HG03442 (cell line): ENCODE measurements around the gene SLC35F1.
"Not testable (repeated sequence)": the region's sequence is repeated elsewhere in the genome, so short reads cannot be mapped to it uniquely, and the experiment has no call there.

Experiments
- ATAC-seq: cut with Tn5 transposase; IDR thresholded peaks from one replicate; pipeline ENCODE4 v1.9.1; 2021; ENCODE audit warnings: mild to moderate bottlenecking, moderate library complexity; ENCODE audit not compliant: unreplicated experiment

The SLC35F1 gene

DNA sequence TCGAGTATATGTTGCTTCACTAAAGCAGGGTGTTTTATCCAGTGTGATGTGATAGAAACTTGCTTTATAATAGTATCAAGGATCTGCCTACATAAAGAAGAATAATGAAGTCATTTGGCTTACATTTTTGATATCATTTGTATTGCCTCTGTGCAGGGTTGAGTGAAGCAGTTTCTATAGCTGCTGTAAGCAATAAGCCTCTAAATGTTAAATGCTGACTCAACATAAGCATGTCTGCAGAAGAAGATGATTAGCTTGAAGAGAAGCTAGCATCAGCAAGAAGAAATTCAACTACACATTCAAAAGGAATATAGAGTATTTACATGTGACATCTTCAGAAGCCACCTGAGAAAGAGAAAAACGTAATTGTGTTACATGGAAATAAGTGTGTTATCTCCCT is 17.6 kb downstream of the SLC35F1 start:
- no peak for ATAC-seq

DNA sequence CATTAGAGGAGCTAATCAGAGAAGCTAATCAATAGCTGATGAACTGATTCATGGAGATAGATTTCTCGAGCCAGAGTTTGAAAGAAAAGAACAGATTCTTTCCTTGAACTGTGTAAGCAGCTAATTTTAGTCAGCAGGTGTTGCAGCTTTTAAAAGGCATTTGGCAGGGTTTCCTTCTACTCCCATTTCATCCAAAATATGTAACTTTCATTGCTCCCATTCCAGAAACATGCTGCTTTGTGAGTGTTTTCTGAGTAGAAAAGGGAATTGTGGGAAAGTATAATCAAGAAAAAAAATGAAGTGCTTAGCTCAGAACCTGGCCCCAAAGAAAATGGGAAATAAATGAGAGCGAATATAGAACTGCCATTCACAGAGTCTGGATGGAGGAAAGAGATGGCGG is 20.8 kb downstream of the SLC35F1 start:
- ATAC-seq, result no peak

DNA sequence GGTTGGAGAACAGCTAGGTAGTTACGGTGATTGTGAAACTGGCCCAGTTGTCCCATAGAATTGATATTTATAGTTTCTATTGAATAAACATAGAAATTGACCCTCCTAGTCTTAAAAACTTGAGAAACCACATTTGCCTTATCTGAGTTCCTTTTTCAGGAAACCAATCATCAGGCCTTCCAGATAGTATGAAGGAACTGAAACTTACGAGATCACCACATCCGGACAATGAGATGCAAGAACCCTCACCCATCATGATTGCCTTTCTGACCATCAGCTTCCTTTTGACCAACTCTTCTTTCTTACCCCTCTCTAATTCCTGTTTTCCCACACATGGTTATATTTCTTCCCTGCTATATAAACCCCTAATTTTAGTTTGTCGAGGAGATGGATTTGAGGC is 21.8 kb downstream of the SLC35F1 start:
- ATAC-seq, result no peak

DNA sequence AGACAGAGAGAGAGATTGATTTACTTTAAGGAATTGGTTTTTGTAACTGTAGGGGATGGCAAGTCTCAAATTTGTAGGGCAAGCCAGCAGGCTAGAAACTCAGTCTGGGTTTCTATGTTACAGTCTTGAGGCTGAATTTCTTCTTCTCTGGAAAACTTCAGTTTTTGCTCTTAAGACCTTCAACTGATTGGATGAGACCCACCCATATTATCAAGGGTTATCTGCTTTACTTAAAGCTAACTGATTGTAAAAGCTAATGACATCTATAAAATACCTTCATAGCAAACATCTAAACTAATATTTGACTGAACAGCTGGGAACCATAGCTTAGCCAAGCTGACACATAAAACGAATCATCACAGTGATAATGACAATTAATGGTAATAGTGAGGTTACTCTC is 22.4 kb downstream of the SLC35F1 start:
- ATAC-seq, result no peak

DNA sequence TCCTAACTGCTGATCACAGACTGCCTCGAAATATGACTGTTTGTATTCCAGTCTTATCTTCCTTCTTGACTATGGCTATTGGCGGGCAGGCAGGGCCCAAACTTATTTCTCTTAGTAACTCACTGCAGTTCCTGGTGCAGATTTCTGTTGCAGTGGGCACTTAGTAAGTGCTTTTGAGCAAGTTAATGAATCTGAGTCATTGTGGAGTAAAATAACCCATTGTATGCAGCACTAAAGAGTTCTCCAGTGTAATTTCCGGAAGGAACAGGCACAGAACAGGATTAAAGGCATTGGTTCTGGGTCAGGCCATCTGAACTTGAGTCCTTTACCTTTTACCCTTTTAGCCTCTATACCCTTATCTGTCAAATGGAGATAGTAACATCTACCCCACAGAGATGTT is 23.6 kb downstream of the SLC35F1 start:
- ATAC-seq, result no peak

DNA sequence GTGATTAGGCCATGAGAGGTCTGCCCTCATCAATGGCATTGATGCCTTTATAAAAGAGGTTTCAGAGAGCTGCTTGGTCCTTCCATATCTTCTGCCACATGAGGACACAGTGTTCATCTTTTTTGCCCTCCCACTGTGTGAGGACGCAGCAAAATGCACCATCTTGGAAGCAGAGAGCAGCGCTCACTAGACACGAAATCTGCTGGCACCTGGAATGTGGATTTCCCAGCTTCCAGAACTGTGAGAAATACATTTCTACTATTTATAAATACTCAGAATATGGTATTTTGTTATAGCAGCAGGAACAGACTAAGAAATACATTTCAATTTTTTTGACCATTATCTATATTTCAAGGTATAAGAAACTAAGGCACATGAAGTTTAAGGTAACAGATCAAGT is 24.9 kb downstream of the SLC35F1 start:
- ATAC-seq, result no peak

DNA sequence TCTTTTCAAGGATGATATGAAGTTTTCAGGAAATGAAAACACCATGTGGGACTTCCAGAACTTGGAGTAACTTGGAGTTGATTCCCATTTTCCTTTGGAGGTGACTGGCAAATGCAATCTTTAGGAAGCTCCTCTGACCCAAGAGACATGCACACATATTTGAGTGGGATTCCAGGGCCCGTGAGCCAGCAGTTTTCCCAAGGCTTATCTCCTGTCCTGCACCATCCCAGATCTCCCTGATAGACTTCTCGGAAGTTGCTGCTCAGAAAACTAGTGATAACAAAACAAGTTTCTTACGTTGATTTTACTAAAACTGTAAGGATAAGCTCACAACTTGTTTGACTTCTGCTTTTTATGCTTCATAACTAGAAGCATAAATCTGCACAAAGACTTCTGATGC is 25.6 kb downstream of the SLC35F1 start:
- ATAC-seq, result no peak

DNA sequence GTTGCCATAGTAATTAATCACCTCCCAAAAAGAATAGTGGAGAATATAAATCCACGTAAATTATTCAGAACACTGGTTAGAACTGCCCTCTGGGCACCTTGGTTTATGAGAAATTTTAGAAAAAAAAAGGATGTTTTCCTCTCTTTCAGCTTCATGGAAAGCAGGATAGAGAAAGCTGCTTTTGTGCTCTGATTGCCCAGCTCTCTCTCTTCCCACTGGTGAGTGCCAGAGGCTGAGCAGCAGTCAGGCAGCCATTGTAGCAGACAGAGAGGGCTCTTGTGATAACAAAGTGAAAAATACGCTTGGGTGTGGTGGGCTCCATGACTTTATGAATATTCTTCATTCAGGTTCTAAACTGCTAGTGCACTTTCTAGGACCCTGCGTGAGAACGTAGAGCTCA is 26.4 kb downstream of the SLC35F1 start:
- ATAC-seq, result no peak

DNA sequence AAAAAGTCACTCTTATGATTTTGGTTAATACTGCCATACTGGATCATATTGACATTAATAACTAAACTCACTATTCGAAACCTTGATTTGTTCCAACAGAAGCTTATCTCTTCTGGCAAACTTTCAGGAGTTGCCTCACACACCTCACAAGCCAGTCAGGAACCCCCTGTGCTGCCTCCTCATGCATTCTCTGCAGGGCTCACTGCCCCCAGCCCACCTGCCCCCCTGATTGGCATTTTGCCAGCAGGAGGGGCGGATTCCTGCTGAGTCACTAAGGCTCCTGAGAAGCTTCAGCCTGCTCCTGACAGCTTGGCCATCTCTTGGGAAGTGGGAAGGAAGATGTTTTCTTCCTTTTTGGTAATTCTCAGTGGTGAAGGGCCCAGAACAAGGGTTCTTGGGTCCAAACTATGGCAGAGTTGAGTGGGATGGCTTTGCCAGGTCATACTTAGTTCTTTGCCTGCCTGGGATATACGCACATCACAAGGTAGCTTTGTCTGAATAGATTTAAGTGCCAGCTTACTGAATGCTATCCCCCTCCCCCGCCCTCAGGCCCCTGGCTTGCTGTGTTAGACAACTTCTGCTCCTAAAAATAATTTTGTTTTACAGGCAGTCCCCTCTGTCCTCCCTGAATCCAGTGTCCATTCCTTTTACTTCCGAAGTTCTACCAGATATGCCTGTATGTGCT is 31.4 kb downstream of the SLC35F1 start:
- no peak for ATAC-seq

DNA sequence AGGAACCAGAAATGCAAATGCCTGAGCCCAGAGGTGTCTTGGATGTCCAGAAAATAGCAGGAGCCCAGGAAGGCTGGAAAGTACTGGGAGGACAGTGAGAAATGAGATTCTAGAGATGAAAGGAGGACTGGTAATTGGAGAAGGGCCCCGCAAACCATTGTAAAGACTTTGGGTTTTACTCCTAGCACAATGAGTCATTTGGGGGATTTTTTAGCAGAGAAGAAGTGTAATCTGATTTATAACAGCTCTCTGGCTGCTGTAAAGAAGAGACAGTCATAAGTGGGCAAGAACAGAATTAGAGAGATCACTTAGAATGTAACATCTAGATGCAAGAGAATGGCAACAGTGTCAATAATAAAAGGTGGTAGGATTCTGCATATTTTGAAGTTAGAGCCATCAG is 40.2 kb downstream of the SLC35F1 start:
- ATAC-seq, result peak; percentile 52

DNA sequence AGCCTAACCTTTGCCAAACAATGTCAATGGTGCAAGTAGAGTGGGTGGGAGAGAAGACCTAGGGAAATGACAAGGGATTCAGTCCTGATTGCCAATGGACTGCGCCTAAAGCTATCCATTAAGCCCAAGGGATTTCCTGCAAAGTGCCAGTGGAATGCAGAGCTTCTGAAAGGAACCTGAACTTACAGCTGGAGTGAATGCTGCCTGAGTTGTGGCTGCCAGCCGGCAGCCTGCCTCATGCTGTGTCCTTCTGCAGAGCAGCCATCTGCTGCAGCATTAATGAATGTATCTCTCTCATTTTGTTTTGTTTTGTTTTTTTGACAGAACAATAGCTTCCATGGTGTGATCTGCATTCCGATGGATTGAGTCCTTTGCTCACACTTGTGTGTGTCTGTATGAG is 44.7 kb downstream of the SLC35F1 start:
- no peak for ATAC-seq

DNA sequence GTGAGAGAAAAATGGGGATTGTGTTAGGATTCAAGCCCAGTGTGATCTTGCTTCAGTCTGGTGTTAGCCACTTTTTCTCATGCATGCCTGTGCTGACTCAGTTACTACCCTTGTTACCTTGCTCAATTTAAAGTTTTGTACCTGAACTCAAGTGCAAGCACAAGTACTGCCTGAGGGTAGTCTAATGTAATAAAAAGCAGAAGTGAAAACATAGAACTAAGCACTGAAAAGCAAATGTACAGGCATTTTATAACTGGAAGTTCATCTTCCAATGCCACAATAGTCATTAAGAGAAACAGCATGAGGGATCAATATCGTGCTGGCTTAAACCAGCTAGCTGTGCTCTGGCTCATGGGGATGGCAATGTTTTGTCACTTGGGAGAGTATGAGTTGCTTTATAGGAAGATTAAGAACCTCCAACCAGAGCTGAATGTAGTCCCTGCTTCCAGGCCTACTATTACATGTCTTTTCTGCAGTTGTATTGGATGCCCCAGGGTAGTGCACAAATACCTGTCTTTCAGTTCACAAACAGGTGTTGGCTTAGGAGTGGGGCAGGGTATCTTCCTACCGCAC is 48.7 kb downstream of the SLC35F1 start:
- ATAC-seq, result peak; percentile 73

DNA sequence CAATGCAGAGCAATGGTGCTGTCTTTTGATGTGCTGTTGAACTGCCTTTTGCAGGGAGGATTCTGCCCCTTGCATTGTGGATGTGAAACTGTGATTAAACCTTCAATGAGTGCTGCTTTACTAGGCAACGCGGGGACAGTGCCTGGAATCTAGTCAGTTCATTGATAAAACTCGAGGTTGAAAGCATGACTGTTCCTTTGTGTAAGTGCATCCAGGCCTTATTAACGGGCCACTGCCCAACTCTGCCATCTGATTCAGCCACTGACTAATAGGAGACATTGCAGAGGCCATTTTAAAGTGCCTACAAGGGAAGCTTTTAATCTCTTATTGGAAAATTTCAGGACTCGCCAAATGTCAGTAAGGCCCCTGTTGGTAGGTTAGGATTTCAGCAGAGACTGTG is 49.3 kb downstream of the SLC35F1 start:
- ATAC-seq, result no peak

DNA sequence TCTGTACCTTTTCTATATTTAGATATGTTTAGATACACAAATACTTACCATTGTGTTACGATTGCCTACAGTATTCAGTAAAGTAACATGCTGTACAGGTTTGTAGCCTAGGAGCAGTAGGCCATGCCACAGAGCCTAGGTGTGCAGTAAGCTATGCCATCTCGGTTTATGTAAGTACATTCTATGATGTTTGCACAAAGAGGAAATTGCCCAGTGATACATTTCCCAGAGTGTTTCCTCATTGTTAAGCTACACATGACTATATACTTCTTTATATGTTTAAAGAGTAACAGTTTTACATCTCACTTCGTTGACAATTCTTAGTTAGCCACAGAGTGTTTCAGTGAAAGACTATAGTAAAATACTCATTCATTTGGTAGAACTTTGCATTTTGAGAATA is 51.5 kb downstream of the SLC35F1 start:
- ATAC-seq, result no peak

DNA sequence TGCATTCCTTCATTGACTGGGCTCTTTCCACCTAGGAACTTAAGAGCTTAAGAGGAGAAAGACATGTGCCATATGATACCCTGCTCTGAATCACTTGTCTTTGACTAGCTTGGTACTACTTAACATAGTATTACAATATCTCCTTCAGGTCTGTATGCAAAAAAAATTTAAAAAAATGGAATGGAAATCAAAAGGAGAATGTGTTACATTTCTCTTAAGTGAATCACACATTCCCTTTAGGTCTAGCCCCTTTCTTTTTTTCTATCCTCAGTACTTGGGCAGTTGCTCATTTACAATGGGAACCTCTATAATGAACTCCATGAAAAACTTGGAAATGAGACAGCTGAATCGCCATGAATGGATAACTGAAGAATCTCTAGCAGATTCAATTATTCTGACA is 53.8 kb downstream of the SLC35F1 start:
- no peak for ATAC-seq

DNA sequence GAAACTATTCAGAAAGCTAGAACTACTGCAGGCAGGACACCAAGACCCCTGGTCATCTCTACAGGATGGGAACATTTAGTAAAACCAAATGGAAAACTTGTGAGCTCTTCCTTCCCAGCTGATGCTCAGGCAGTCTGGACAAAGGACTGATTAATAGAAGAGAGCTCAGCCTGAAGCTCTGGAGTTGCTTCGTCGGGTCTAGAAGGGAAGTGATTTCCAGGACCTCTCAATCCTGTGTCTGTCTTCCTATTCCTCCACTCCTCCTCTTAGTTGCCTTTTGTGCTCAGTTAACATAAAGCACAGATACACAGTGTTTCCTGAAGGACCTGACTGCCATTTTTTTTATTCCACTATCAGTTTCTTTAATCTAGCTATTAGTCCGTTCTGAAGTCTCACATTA is 54.2 kb downstream of the SLC35F1 start:
- no peak for ATAC-seq

DNA sequence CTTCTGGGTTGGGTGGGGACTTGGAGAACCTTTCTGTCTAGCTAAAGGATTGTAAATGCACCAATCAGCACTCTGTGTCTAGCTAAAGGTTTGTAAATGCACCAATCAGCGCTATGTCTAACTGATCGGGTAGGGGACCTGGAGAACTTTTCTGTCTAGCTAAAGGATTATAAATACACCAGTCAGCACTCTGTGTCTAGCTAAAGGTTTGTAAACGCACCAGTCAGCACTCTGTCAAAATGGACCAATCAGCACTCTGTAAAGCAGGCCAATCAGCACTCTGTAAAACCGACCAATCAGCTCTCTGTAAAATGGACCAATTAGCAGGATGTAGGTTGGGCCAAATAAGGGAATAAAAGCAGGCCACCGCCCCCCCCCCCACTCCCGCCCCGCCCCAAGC is 58.7 kb downstream of the SLC35F1 start:
- not testable (repeated sequence) for ATAC-seq

DNA sequence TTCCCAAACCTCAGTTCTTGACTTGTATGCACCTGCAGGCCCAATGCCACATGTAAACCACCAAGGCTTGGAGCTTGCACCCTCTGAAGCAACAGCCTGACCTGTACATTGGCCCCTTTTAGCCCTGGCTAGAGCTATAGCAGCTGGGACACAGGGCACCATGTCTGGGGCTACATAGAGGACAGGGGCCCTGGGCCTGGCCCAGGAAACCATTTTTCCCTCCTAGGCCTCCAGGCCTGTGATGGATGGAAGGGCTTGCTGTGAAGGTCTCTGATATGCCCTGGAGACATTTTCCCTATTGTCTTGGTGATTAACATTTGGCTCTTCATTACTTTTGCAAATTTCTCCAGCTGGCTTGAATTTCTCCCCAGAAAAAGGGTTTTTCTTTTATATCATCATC is 64.6 kb downstream of the SLC35F1 start:
- no peak for ATAC-seq

DNA sequence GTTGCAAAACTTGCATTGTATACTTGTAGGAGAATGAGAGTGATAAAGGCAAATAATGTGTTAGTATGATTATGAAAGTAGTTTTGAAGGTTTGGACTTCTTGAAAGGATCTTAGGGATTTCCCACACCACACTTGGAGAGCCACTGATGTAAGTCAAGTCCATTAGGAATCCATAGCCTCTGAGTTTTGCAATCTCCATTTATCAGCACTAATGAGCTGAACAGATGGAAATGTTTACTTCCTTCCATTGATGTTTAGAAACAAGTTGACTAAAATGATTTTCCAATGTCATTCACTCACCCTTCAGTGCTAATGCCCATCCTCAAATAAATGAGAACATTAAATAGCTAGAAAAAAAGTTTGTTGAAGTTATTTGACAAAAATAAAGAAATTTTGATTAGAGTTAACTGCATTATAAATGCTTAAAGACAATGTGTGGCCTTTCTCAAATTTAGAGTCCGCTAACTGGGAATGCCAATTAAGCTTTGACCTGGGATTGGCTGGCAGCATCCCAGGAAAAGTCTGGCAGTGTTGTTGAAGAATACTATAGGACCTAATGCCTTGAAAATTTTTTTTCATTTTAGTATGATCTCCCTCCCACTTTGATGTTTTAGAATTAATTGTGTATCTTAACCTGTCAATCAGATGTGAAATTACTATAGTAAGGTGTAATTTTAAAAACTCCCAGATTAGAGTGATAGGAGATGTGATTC is 68.0 kb downstream of the SLC35F1 start:
- ATAC-seq, result no peak

DNA sequence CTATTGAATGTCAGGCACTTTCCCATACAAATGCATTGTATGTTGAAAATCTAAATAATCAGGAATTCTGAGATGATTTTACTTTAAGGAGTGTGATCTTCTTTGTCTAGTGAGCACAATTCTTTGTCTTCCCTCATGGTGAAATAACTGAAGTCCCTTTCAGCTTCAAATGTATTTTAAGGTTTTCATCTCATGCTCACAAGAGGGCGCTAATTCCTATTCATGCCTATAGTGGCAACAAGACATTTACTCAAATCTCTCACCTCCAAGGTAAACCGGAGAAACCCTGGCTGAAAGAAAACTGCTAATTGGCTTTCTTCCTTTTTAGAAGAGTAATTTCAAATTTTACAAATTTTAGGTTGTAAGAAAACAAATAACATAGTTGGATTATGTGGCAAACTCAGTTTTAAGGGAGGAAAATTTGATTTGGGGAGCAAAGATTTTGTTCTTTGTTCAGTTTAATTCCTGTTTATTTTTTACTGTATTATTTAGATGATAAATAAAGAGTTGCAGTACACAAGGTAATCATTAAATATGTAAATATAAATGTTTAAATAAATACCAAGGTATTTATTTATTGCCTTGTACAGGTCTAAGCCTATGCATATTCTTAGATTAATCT is 69.1 kb downstream of the SLC35F1 start:
- peak; percentile 67 for ATAC-seq

DNA sequence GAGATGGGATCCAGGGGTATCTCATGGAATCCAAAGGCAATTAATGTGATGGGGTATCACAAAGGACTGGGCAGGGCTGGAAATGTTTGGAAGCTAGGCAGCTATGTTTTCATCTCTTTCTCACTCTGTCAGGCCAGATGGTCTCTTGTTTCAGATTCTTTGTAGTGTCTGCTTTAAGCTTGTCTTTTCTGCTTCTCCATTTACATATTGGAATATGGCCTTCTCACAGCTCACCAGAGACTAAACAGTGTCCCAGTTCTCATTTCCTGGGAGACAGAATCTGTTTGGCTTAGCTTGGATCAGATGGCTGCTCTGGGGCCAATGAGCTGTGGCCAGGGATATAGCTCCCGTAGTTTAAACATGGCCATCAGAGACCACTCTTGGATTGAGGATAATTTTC is 78.9 kb downstream of the SLC35F1 start:
- no peak for ATAC-seq

DNA sequence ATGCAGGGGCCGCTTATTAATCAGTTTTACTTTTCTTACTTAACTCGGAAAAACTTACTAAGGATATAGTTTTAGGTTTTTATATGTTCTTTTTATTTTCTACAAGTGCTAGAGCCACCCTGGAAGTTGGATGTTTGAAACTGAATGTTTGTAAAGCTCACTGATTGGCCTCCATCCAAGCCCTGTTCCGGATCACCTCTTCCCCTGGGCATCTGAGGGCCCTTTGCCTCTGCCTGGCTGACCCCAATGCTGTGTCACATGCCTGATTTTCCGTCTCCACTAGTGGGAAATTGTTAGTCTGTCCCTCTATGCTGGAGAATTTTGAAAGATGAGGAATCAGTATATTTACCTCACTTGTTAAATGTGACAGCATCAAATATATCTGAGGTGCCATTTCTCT is 79.3 kb downstream of the SLC35F1 start:
- no peak for ATAC-seq
